ENCODE results near the gene ERFE. TPM values are rescaled to one million over a fixed set of nuclear protein-coding genes. Genes with fewer than 3 reads are reported as not detected.

Gene ERFE
- polyA plus RNA-seq, 1 of the 3 experiments (the other 2 are of a cell fraction), result 1.3 TPM

GRCh38 chr2:238203973-238204683 lies 45.4 kb downstream of the ERFE start (continued):
- TF ChIP-seq REST (IDR thresholded peaks at IDR 0.05; ENCODE audit: low read depth, low read length) (no peak), EP300 (IDR thresholded peaks at IDR 0.05; ENCODE audit: borderline replicate concordance in 1 of 2, low read depth in 1 of 2, low read length in 1 of 2) (no peak), TEAD4 (IDR thresholded peaks at IDR 0.05; ENCODE audit: borderline replicate concordance, insufficient read depth) (no peak)

DNA sequence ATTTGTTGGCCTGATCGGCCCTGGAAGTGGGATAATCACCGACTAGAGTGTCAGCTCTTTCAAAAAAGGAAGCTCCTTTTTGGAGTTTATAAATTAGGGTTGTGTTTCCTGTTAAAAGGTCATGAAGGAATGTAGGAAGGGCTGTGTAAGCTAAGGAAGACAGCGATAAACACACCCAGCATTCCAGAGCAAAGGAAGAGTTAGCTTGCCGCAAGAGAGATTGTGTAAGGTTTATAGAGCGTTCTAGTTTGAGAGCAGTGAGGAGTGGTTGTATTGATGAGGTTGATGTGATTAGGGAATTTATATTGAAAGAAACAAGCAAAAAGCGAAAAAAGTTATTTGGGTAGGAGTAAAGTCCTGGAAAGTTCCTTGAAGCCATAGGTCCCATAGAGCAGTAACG lies 48.2 kb downstream of the ERFE start:
- ChIA-PET CTCF (interaction anchor here (1.0 kb wide), 1 partner anchor 349 kb away, joined by 3 read pairs; no protein-coding TSS in a partner anchor), POLR2A (no interaction called here)
- H2AFZ ChIP-seq (ENCODE audit: low read depth), result no peak overlapping the region

More for the DNA sequence above, 48.2 kb downstream of the ERFE start:
- TF ChIP-seq EP300 (IDR thresholded peaks at IDR 0.05; ENCODE audit: borderline replicate concordance in 1 of 2, low read depth in 1 of 2, low read length in 1 of 2) (no peak), GATA2 (CRISPR knock-in tag; IDR thresholded peaks at IDR 0.05) (no peak), CHD2 (IDR thresholded peaks at IDR 0.05; ENCODE audit: low read length, partially characterized antibody) (no peak), RCOR1 (IDR thresholded peaks at IDR 0.05; ENCODE audit: low read length) (no peak), REST (IDR thresholded peaks at IDR 0.05; ENCODE audit: low read depth, low read length) (no peak)
- TF ChIP-seq, protein P1, sequence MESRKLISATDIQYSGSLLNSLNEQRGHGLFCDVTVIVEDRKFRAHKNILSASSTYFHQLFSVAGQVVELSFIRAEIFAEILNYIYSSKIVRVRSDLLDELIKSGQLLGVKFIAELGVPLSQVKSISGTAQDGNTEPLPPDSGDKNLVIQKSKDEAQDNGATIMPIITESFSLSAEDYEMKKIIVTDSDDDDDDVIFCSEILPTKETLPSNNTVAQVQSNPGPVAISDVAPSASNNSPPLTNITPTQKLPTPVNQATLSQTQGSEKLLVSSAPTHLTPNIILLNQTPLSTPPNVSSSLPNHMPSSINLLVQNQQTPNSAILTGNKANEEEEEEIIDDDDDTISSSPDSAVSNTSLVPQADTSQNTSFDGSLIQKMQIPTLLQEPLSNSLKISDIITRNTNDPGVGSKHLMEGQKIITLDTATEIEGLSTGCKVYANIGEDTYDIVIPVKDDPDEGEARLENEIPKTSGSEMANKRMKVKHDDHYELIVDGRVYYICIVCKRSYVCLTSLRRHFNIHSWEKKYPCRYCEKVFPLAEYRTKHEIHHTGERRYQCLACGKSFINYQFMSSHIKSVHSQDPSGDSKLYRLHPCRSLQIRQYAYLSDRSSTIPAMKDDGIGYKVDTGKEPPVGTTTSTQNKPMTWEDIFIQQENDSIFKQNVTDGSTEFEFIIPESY (IDR thresholded peaks at IDR 0.05; ENCODE audit: borderline replicate concordance, low read depth), result no peak
- TF ChIP-seq, protein P2, sequence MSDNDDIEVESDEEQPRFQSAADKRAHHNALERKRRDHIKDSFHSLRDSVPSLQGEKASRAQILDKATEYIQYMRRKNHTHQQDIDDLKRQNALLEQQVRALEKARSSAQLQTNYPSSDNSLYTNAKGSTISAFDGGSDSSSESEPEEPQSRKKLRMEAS (IDR thresholded peaks at IDR 0.05; ENCODE audit: low read depth), result no peak
- H3K9me2 ChIP-seq, result no peaks in the 10 kb centered on the region
- H3K27ac ChIP-seq (ENCODE audit: low read depth in 2 of 2, low read length in 1 of 2), result no peak overlapping the region
- no peak overlapping the region for H3K4me2 ChIP-seq
- H3K4me1 ChIP-seq (ENCODE audit: control insufficient read depth in 1 of 2, insufficient read depth in 2 of 2, low read depth in 1 of 2, low read length in 1 of 2), result peaks cover under 1 to 10% of the 10 kb centered on the region in 2 experiments; a peak in 1 of 4 replicates
- H3K79me2 ChIP-seq (ENCODE audit: insufficient read depth), result peaks cover 14% of the 10 kb centered on the region
- H3F3A ChIP-seq (replicated peaks; ENCODE audit: insufficient read depth), result no peaks in the 10 kb centered on the region
- peaks cover 8% of the 10 kb centered on the region for H4K20me1 ChIP-seq (ENCODE audit: insufficient read depth)
- H3K9ac ChIP-seq, result no peak overlapping the region
- peaks cover 32% of the 10 kb centered on the region for H3K27me3 ChIP-seq (ENCODE audit: insufficient read depth)
- no peaks in the 10 kb centered on the region for H3K36me3 ChIP-seq (replicated peaks in 1 of 2; ENCODE audit: control insufficient read depth in 1 of 2, insufficient read depth in 2 of 2, low read length in 1 of 2)
- 72% methylated on average over 7 of the region's 7 CpGs for WGBS (ENCODE audit: low lambda C conversion rate)
- no peaks in the 10 kb centered on the region for H3K9me3 ChIP-seq
- H3K4me3 ChIP-seq (ENCODE audit: low read depth in 2 of 2, low read length in 1 of 2), result no peak overlapping the region
- DNase-seq, result no peak
